Endothelial cell of umbilical vein (primary cell): ENCODE results near the gene SLC6A19. TPM values are rescaled to one million over a fixed set of nuclear protein-coding genes. Genes with fewer than 3 reads are reported as not detected.

Experiments used
- BruUV-seq: library from RNA; stranded (reverse); fragments of 400-500 nt; replicated peaks from 2 replicates; lab custom pipeline; 2021; lab: Mats Ljungman, UMichigan
- CTCF ChIA-PET: fragments of 300-600, 350-600 bp; sonication (Branson Sonifier 250); formaldehyde crosslinking; loops from one replicate; lab custom pipeline; 2021; ENCODE audit warnings: antibody characterized with exemption, inconsistent platforms; lab: Charles Lee
- POLR2A ChIA-PET: fragments of 300-600, 350-600 bp; sonication (Branson Sonifier 250); formaldehyde crosslinking; loops from one replicate; lab custom pipeline; 2021; ENCODE audit warnings: antibody characterized with exemption, inconsistent platforms; lab: Charles Lee
- DNase-seq: peaks from one replicate; pipeline ENCODE4 v3.0.0-alpha.2; 2011; ENCODE audit warnings: low read depth, low spot score
- FAIRE-seq: peaks from 2 replicates; lab custom pipeline; 2011; peaks lifted over from hg19 to GRCh38; lab: Jason Lieb, UNC
- H2AFZ ChIP-seq: 2 replicates; pipeline ENCODE4 v1.6.0; 2012; ENCODE audit warnings: low read depth, low read length, control low read depth, inconsistent platforms
- H3K27ac ChIP-seq: 2 replicates; pipeline ENCODE4 v1.5.1; 2011; ENCODE audit warnings: low read depth, mild to moderate bottlenecking, control low read depth, low read length, moderate library complexity; ENCODE audit not compliant: insufficient read depth
- H3K27me3 ChIP-seq, 2 experiments: 2 replicates each; pipeline versions ENCODE4 v1.6.0 to v1.6.1; 2011; ENCODE audit warnings: low read length in 2 of 2, mixed read lengths in 1 of 2; ENCODE audit not compliant: control insufficient read depth in 2 of 2, insufficient read depth in 2 of 2
- H3K36me3 ChIP-seq, 2 experiments: 2 replicates in 1 of 2; 3 replicates in 1 of 2; pipeline ENCODE4 v1.5.1; 2011; ENCODE audit warnings: low read length in 2 of 2, mild to moderate bottlenecking in 1 of 2, moderate library complexity in 1 of 2; ENCODE audit not compliant: control insufficient read depth in 2 of 2, insufficient read depth in 2 of 2; ENCODE audit errors: extremely low read depth in 1 of 2
- H3K4me1 ChIP-seq: 3 replicates; pipeline ENCODE4 v1.5.1; 2011; ENCODE audit warnings: mild to moderate bottlenecking, low read length; ENCODE audit not compliant: control insufficient read depth, insufficient read depth; ENCODE audit errors: extremely low read depth
- H3K4me2 ChIP-seq: 2 replicates; pipeline ENCODE4 v1.6.1; 2011; ENCODE audit warnings: low read length, control low read depth, mixed read lengths; ENCODE audit not compliant: insufficient read depth
- H3K4me3 ChIP-seq, 3 experiments: fragments of 200-600 bp in 1 of 3; sonication (generic), shearing (Covaris generic) in 1 of 3; replicated peaks in 1 of 3; 2 replicates each; pipeline ENCODE4 v1.5.1; 2011 to 2016; ENCODE audit warnings: control low read depth in 3 of 3, low read length in 3 of 3, mild to moderate bottlenecking in 2 of 3, inconsistent platforms in 1 of 3, low read depth in 1 of 3, moderate library complexity in 1 of 3; ENCODE audit not compliant: insufficient read depth in 1 of 3
- H3K79me2 ChIP-seq: 2 replicates; pipeline ENCODE4 v1.6.0; 2012; ENCODE audit warnings: low read length, inconsistent platforms; ENCODE audit not compliant: control insufficient read depth, insufficient read depth
- H3K9ac ChIP-seq: replicated peaks from 2 replicates; pipeline ENCODE3; 2011; ENCODE audit warnings: low read length, control low read depth; ENCODE audit not compliant: insufficient read depth; ENCODE audit errors: extremely low read depth
- H3K9me1 ChIP-seq: replicated peaks from 3 replicates; pipeline ENCODE4 v1.6.0; 2011; ENCODE audit warnings: mild to moderate bottlenecking, low read length; ENCODE audit not compliant: control insufficient read depth, insufficient read depth; ENCODE audit errors: extremely low read depth
- H3K9me3 ChIP-seq: replicated peaks from 2 replicates; pipeline ENCODE4 v1.5.1; 2012; ENCODE audit warnings: low read length, inconsistent platforms; ENCODE audit not compliant: control insufficient read depth, insufficient read depth
- H4K20me1 ChIP-seq: replicated peaks from 2 replicates; pipeline ENCODE3; 2011; ENCODE audit warnings: mild to moderate bottlenecking, low read length; ENCODE audit not compliant: control insufficient read depth, insufficient read depth; ENCODE audit errors: extremely low read depth
- CTCF ChIP-seq, 2 donors: IDR thresholded peaks; 1 replicate in 1 of 2; 2 replicates in 1 of 2; pipeline ENCODE4 v1.5.1; 2011; ENCODE audit warnings: low read length in 2 of 2, mild to moderate bottlenecking in 2 of 2, moderate library complexity in 2 of 2, control low read depth in 1 of 2, inconsistent platforms in 1 of 2, low read depth in 1 of 2; ENCODE audit not compliant: insufficient read depth in 1 of 2; ENCODE audit errors: extremely low read depth in 1 of 2
- EZH2 ChIP-seq: IDR thresholded peaks from 2 replicates; pipeline ENCODE4 v1.6.1; 2012; ENCODE audit warnings: borderline replicate concordance, low read depth, mild to moderate bottlenecking, moderate library complexity, low read length, inconsistent platforms; ENCODE audit not compliant: severe bottlenecking
- FOS ChIP-seq: IDR thresholded peaks from 2 replicates; pipeline ENCODE4 v1.6.1; 2011; ENCODE audit warnings: mild to moderate bottlenecking, low read length, moderate library complexity, borderline replicate concordance; ENCODE audit not compliant: insufficient read depth
- GATA2 ChIP-seq: IDR thresholded peaks from 2 replicates; pipeline ENCODE4 v1.7.0; 2011; ENCODE audit warnings: low read depth, mild to moderate bottlenecking, moderate library complexity, mixed read lengths, low read length; ENCODE audit not compliant: insufficient read length, insufficient read depth
- JUN ChIP-seq: IDR thresholded peaks from 2 replicates; pipeline ENCODE4 v1.6.1; 2011; ENCODE audit warnings: borderline replicate concordance, low read depth; ENCODE audit not compliant: insufficient read length, insufficient read depth
- MAX ChIP-seq: IDR thresholded peaks from 2 replicates; pipeline ENCODE4 v1.6.1; 2011; ENCODE audit not compliant: insufficient read depth, insufficient read length
- MYC ChIP-seq: IDR thresholded peaks from one replicate; pipeline ENCODE4 v1.6.1; 2011; ENCODE audit warnings: mild to moderate bottlenecking, low read depth, low read length
- POLR2A ChIP-seq: IDR thresholded peaks from 2 replicates; pipeline ENCODE4 v1.6.1; 2012; ENCODE audit warnings: low read depth, mild to moderate bottlenecking, control low read depth, low read length
- POLR2AphosphoS5 ChIP-seq: IDR thresholded peaks from 2 replicates; pipeline ENCODE4 v1.6.1; 2012; ENCODE audit warnings: low read depth, mild to moderate bottlenecking, control low read depth, low read length, moderate library complexity; ENCODE audit not compliant: insufficient read depth
- dilution Hi-C: fragments of 300-500 bp; cut with MboI; formaldehyde crosslinking; loops from one replicate; pipeline ENCODE4 v1.15.0; 2019; ENCODE audit warnings: low sequenced_read_pairs; ENCODE audit not compliant: extremely low pct_ligation_motif_present
- intact Hi-C: fragments of 100-400 bp; cut with micrococcal nuclease; formaldehyde crosslinking; loops from one replicate; pipeline ENCODE4 v1.10.0; 2022
- polyA plus RNA-seq, 4 experiments: library from polyadenylated mRNA; depleted of rRNA in 3 of 4; stranded (reverse) in 3 of 4; unstranded in 1 of 4; fragments of >200 nt; gene quantifications; 2 replicates each; pipeline versions ENCODE4 v1.2.1 to v1.2.3, GENCODE V29; 2011 to 2012; ENCODE audit warnings: missing spikeins in 1 of 4
- total RNA-seq: library from RNA; stranded (reverse); gene quantifications from 2 replicates; pipeline ENCODE4 v1.2.3, GENCODE V29; 2021

SLC6A19 gene
- total and polyA plus RNA-seq, 2 donors (not counting 3 experiments of a cell fraction or from before 2014, with no cell fraction given): not detected

- TF ChIP-seq MYC: no peak
- no peak for TF ChIP-seq POLR2A
- no peak for TF ChIP-seq CTCF (IDR thresholded peaks at IDR 0.05; ENCODE audit: extremely low read depth in 1 of 2, insufficient read depth in 1 of 2, low read depth in 1 of 2, low read length in 2 of 2)
- TF ChIP-seq EZH2: no peak
- no peak for TF ChIP-seq JUN
- no peak for TF ChIP-seq GATA2
- no peak for TF ChIP-seq POLR2AphosphoS5
- TF ChIP-seq FOS: no peak
- no peak for TF ChIP-seq MAX
- DNase-seq: no peak
- dilution Hi-C loops (no loop called here), intact Hi-C loops (no loop called here)
- no peaks in the 10 kb centered on the region for H3K9me1 ChIP-seq
- no peak overlapping the region for H3K9ac ChIP-seq
- BruUV-seq: no TSS peak
- no peaks in the 10 kb centered on the region for H3K9me3 ChIP-seq
- H4K20me1 ChIP-seq: no peaks in the 10 kb centered on the region
- no peak overlapping the region for H3K4me2 ChIP-seq
- H3K27ac ChIP-seq: no peak overlapping the region
- no peak for FAIRE-seq
- H3K79me2 ChIP-seq: no peaks in the 10 kb centered on the region
- CTCF ChIA-PET: interaction anchor here (1.0 to 4.0 kb wide), 4 partner anchors 235 to 484 kb away, joined by 3 to 33 read pairs (median 4); no protein-coding TSS in a partner anchor
- H3K27me3 ChIP-seq: no peaks in the 10 kb centered on the region
- POLR2A ChIA-PET: no interaction called here
- H3K4me3 ChIP-seq: no peak overlapping the region
- no peak overlapping the region for H2AFZ ChIP-seq
- H3K4me1 ChIP-seq: no peaks in the 10 kb centered on the region
- no peaks in the 10 kb centered on the region for H3K36me3 ChIP-seq
Measured at GRCh38 chr5:1169211-1170115, 31.9 kb upstream of the SLC6A19 start.
